WERI-Rb-1 (cell line): Measurements from ENCODE around the gene PHLDA3.
A peak's percentile ranks its signal among the peaks of the same experiment; 100 is the strongest.

ENCODE experiments used
- DNase-seq: peaks from one replicate; pipeline ENCODE4 v3.0.0-alpha.2; 2020
- H3K27ac ChIP-seq: fragments of 250-450 bp; sonication (Bioruptor Pico); 2 replicates; pipeline ENCODE4 v1.5.1; 2020; ENCODE audit warnings: mild to moderate bottlenecking, moderate library complexity
- H3K27me3 ChIP-seq: fragments of 250-450 bp; sonication (Bioruptor Pico); 2 replicates; pipeline ENCODE4 v1.5.1; 2021; ENCODE audit warnings: mild to moderate bottlenecking, low read depth, moderate library complexity; ENCODE audit not compliant: insufficient read depth, severe bottlenecking
- H3K36me3 ChIP-seq: fragments of 250-450 bp; sonication (Bioruptor Pico); 2 replicates; pipeline ENCODE4 v1.5.1; 2020; ENCODE audit warnings: mild to moderate bottlenecking, moderate library complexity
- H3K4me3 ChIP-seq: 2 replicates; pipeline ENCODE4 v1.5.1; 2011; ENCODE audit warnings: low read depth, mild to moderate bottlenecking, control low read depth, low read length
- H3K9me3 ChIP-seq: fragments of 250-450 bp; sonication (Bioruptor Pico); 2 replicates; pipeline ENCODE4 v1.5.1; 2021; ENCODE audit warnings: mild to moderate bottlenecking, moderate library complexity; ENCODE audit not compliant: severe bottlenecking
- CTCF ChIP-seq: IDR thresholded peaks from 2 replicates; pipeline ENCODE4 v1.5.1; 2011; ENCODE audit warnings: low read depth, mild to moderate bottlenecking, control low read depth, inconsistent platforms, low read length

The PHLDA3 gene

GRCh38 chr1:201429736-201430501 lies 39.1 kb downstream of the PHLDA3 start:
- H3K9me3 ChIP-seq = peaks cover 10% of the 10 kb centered on the region
- no peaks in the 10 kb centered on the region for H3K36me3 ChIP-seq
- no peak overlapping the region for H3K4me3 ChIP-seq
- H3K27me3 ChIP-seq = no peaks in the 10 kb centered on the region
- no peak overlapping the region; the same call in 1 of the 2 replicates for H3K27ac ChIP-seq
- DNase-seq = no peak
- TF ChIP-seq CTCF = no peak

- no peak for TF ChIP-seq CTCF
- no peak for DNase-seq
Measured at GRCh38 chr1:201427963-201428362, 41.0 kb downstream of the PHLDA3 start.

GRCh38 chr1:201426479-201427310 lies 42.3 kb downstream of the PHLDA3 start:
- H3K36me3 ChIP-seq = no peaks in the 10 kb centered on the region
- DNase-seq = peak; percentile 93
- H3K4me3 ChIP-seq = no peak overlapping the region
- H3K27me3 ChIP-seq = no peaks in the 10 kb centered on the region
- TF ChIP-seq CTCF = no peak
- H3K27ac ChIP-seq = peak overlapping the region; percentile 5
- peaks cover 24% of the 10 kb centered on the region for H3K9me3 ChIP-seq

More at GRCh38 chr1:201427963-201428362, 41.0 kb downstream of the PHLDA3 start:
- Histone ChIP-seq H3K27me3 (no peaks in the 10 kb centered on the region), H3K9me3 (peaks cover 24% of the 10 kb centered on the region), H3K4me3 (no peak overlapping the region), H3K27ac (no peak overlapping the region), H3K36me3 (no peaks in the 10 kb centered on the region)

- DNase-seq = peak; percentile 91
- no peak overlapping the region for H3K27ac ChIP-seq
- H3K9me3 ChIP-seq = peaks cover 24% of the 10 kb centered on the region
- H3K4me3 ChIP-seq = no peak overlapping the region
- H3K36me3 ChIP-seq = no peaks in the 10 kb centered on the region
- peaks cover 5% of the 10 kb centered on the region for H3K27me3 ChIP-seq
- TF ChIP-seq CTCF = no peak
Measured at GRCh38 chr1:201424146-201424545, 44.8 kb downstream of the PHLDA3 start.

- DNase-seq = no peak
- TF ChIP-seq CTCF = no peak
- Histone ChIP-seq H3K4me3 (no peak overlapping the region), H3K27ac (no peak overlapping the region), H3K27me3 (peaks cover 5% of the 10 kb centered on the region), H3K9me3 (peaks cover 24% of the 10 kb centered on the region), H3K36me3 (no peaks in the 10 kb centered on the region)
Measured at GRCh38 chr1:201423655-201424054, 45.3 kb downstream of the PHLDA3 start.
